ENCODE measurements around the gene SHROOM1. TPM values are rescaled to one million over a fixed set of nuclear protein-coding genes. Genes with fewer than 3 reads are reported as not detected.

Gene SHROOM1
- total RNA-seq, 1 experiment from 2014 or later: 0.91 TPM

GRCh38 chr5:132824426-132824825 is 6.0 kb downstream of the SHROOM1 start:
- no peak for DNase-seq (ENCODE audit: low spot score)

- no peak for DNase-seq (ENCODE audit: low spot score)
Observed at GRCh38 chr5:132823481-132824050, 6.9 kb downstream of the SHROOM1 start.

GRCh38 chr5:132822650-132823480 is 7.6 kb downstream of the SHROOM1 start:
- DNase-seq (ENCODE audit: low spot score): no peak

DNA sequence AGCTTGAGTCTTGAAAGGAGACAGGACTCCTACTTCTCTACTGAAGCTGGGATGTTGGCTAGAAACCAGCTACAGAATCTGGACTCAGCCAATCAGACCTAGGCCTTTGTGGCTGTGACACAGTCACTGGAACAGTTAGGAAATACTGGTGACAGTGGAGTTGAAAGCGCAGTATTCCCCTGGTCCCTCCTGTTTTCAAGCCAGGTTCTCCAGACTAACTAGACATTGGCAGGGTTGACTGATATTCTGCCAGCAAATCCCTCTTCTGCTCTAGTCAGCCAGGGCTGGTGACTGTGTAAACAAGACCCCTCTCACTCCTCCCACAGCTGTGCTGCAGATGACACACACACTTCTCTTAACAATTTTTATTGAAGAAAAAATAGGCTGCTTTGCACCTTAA is 8.7 kb downstream of the SHROOM1 start:
- DNase-seq (ENCODE audit: low spot score): no peak

DNA sequence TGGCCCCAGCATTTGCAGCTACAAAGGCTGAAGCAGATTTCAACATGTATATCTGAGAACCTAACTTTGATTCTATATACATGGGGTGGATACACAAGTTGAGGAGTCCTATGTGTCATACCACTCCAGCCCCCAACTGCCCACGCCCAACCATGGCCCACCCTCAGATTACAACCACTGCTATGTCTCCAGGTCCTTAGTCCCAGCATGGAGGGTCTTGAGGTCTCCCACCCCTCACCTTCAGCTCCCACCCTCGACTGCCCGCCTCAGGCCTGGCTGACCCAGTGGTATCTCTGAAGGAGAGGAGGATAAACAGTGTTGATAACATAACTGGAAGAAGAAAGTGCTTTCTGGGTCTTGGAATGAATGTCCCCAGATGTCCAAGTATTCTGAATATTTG is 9.1 kb downstream of the SHROOM1 start:
- no peak for DNase-seq (ENCODE audit: low spot score)

DNA sequence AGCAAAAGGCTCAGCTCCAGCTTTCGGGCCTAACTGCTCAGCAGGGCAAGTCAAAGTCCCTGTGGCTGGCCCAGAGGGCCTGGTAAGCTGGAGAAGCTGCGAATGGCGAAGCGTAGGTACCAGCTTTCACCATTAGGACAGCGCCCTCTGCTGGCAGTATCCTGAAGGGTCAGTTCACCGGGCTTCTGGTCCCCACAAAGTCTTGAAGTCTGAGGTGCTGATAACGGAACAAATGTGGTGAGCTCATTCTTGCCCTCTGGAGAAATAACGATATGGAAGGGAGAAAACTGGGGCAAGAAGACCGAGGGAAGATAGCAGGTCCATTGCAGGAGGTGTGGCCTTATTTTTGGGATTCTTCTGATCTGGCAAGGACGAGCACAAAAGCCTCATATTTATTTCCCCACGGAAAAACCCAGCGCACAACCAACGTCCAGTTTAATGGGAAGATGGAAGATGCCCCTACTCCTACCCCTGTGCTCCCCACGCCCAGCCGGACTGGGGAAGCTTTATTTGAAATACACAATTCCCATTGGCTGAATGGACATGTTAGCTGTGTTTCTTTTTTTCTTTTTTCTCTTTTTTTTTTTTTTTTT is 10.2 kb downstream of the SHROOM1 start:
- DNase-seq (ENCODE audit: low spot score): peak; percentile 82

- no peak for DNase-seq (ENCODE audit: low spot score)
Observed at GRCh38 chr5:132819468-132819867, 11.0 kb downstream of the SHROOM1 start.

GRCh38 chr5:132817011-132817410 is 13.4 kb downstream of the SHROOM1 start:
- no peak for DNase-seq (ENCODE audit: low spot score)

DNA sequence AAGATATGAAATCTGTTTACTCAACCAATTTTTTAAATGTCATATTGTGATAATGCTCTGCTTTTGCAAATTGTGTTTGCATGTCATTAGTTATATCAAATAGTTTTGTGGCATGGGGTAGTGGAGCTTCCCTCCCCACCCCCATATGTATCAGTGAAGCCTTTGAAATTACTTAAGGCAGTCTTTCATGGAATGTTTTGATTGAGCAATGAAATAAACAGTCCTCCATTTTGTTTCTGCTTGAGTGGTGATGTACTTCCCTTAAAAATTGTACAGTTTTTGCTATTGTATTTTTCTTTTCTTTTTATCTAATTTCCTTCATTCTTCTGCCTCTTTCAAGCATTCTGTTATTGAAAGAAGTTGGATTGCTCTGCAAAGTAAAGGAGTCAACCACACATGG is 13.9 kb downstream of the SHROOM1 start:
- no peak for DNase-seq (ENCODE audit: low spot score)

- DNase-seq (ENCODE audit: low spot score): no peak
Observed at GRCh38 chr5:132816083-132816482, 14.4 kb downstream of the SHROOM1 start.

DNA sequence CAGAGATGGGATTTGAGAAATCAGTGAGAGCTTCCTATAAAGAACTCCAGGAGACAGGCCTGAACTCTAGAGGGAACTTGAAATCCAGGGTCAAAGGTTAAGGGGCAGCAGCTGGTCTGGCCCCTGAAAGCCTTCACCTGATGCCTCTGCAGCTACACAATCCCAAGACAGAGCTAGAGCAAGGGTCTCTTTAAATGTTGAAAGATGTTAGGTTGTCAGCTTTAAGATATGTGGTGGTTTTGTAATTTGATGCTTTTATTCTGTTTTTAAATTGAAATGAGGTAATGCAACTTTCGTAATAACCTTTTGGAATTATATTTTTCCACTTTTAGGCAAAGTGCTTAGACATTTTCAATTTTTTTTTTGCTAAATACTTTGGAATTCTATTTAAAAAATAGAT is 15.0 kb downstream of the SHROOM1 start:
- DNase-seq (ENCODE audit: low spot score): no peak

DNA sequence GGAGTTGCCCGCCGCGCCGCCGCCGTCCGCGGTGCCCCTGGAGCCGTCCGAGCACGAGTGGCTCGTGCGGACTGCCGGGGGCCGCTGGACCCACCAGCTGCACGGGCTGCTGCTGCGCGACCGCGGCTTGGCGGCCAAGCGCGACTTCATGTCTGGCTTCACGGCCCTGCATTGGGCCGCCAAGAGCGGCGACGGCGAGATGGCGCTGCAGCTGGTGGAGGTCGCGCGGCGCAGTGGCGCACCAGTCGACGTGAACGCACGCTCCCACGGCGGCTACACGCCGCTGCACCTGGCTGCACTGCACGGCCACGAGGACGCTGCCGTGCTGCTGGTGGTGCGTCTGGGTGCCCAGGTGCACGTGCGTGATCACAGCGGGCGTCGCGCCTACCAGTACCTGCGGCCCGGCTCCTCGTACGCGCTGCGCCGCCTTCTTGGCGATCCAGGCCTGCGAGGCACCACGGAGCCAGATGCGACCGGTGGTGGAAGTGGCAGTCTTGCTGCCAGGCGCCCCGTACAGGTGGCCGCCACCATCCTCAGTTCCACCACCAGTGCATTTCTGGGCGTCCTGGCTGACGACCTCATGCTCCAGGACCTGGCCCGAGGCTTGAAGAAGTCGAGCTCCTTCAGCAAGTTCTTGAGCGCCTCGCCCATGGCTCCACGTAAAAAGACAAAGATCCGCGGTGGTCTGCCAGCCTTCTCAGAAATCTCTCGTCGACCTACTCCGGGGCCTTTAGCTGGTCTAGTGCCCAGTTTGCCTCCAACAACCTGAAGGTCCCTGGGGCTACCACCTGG is 15.7 kb downstream of the SHROOM1 start:
- no peak for DNase-seq (ENCODE audit: low spot score)

GRCh38 chr5:132813599-132814502 is 16.6 kb downstream of the SHROOM1 start:
- DNase-seq (ENCODE audit: low spot score): no peak

- no peak for DNase-seq (ENCODE audit: low spot score)
Observed at GRCh38 chr5:132812781-132813598, 17.5 kb downstream of the SHROOM1 start, which contains the start of gene SOWAHA. TSS of gene SOWAHA (plus strand) at chr5:132813302. CDS start at chr5:132813622, 320 bp downstream.

DNA sequence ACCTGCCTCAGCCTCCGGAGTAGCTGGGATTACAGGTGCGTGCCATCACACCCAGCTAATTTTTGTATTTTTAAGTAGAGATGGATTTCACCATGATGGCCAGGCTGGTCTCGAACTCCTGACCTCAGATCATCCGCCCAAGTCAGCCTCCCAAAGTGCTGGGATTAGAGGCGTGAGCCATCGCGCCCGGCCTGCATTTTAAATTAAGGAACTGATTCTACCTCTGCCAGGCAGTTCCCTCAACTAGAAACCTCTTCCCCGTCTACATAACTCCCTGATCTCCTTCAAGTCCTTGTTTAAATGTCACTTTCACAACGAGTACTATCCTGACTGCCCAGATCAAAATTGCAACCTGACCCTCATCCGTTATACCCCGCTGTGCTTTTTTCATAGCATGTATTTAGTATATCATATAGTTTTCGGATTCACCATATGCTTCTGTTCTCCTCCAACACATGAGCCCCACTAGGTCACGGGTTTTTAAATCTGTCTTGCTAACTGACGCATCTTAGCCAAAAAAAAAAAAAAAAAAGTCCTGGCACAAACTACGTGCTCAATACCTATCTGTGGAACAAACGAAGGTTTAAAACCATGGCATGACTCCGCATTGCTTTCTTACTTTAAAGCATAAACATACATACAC is 18.2 kb downstream of the SHROOM1 start:
- DNase-seq (ENCODE audit: low spot score): no peak

DNA sequence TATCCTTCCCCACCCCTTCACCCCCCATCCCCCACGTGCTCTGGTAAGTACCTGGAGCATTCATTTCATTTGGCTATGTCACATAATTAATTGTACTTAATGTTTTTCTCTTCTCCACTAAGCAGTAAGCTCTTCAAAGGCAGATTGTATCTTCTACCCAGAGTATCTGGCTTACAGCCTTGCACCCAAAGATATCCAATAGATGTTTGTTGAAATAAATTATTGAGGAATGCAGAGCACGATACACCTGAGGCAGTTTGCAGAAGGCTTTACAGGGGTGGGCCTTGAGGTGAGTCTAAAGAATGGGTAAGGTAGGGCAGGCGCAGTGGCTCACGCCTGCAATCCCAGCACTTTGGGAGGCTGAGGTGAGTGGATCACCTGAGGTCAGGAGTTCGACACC is 19.8 kb downstream of the SHROOM1 start:
- DNase-seq (ENCODE audit: low spot score): no peak

GRCh38 chr5:132808866-132809265 is 21.6 kb downstream of the SHROOM1 start:
- no peak for DNase-seq (ENCODE audit: low spot score)

DNA sequence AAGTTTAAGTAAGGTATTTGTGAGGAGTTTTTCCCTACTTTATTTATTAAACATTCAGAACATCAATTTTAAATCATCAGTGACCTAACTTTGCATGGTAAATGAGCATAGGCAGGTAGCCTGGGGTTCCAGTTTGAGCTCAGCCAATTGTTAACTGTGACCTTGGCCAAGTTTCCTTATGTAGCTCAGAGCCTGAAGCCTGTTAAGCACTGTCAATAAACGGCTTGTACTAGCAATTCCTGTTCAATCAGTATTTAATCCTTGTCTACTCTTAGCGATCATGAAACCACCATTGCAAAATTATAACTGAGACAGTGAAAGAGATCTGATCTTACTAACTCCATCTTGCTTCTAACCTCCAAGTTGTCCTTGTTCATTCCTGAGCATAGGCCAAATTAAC is 22.0 kb downstream of the SHROOM1 start:
- no peak for DNase-seq (ENCODE audit: low spot score)

- no peak for DNase-seq (ENCODE audit: low spot score)
Observed at GRCh38 chr5:132807163-132807838, 23.1 kb downstream of the SHROOM1 start.

Measured in H4 (cell line).